GM04504 (cell line): ENCODE measurements around the gene FBXW11.
"Not testable (repeated sequence)": the region's sequence is repeated elsewhere in the genome, so short reads cannot be mapped to it uniquely, and the experiment has no call there.

ENCODE experiments used
- DNase-seq: peaks from one replicate; pipeline ENCODE4 v3.0.0-alpha.2; 2012; ENCODE audit warnings: low read depth

Gene FBXW11

GRCh38 chr5:171908638-171909037 is 97.8 kb downstream of the FBXW11 start:
- no peak for DNase-seq

DNA sequence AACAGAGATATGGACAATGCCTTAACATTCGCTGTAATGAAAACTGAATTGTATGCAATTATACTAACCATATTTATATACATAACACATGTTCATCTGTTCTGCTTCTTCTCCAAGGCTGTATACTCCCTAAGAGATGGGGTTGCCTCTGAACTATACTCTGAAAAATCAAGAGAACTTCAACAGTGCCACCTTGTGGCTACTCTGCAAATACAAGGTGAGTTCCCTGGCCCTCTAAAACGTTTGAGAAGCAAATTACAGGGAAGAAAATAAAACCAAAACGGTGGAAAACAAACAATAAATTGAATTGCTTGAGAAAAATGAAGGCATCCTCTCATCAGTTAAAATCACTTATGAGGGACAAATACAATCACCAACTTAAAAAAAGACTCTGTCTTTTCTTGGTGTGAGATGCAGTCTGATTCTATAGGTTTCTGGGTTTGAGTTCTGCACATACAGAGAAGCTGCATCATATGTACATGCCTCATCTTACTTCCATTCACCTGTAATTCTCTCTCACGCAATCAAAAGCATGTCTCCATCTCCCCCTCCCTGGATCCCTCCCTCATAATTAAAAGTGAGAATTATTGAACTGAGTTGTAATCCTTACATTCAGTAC is 98.6 kb downstream of the FBXW11 start:
- DNase-seq = peak; percentile 19

GRCh38 chr5:171906703-171907590 is 99.5 kb downstream of the FBXW11 start:
- DNase-seq = no peak

GRCh38 chr5:171906066-171906570 is 100.3 kb downstream of the FBXW11 start:
- no peak for DNase-seq

DNA sequence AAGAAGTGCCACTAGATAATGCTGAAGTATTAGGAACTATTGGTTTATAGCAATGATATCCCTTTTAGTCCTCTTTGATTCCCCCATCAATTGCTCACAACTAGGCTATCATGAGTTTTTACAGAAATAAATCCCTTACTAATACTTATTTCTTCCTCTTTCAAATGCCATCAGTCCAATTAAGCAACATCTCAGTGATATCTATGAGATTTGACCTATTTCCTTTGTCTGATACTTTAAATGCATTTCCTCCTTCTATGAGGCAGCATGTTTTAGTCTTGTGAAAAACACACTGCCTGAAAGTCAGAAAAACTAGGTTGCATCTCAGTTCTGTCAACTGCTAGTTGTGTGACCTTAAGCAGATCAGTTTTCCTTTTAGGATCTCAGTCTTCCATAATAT is 101.6 kb downstream of the FBXW11 start:
- DNase-seq = no peak

DNA sequence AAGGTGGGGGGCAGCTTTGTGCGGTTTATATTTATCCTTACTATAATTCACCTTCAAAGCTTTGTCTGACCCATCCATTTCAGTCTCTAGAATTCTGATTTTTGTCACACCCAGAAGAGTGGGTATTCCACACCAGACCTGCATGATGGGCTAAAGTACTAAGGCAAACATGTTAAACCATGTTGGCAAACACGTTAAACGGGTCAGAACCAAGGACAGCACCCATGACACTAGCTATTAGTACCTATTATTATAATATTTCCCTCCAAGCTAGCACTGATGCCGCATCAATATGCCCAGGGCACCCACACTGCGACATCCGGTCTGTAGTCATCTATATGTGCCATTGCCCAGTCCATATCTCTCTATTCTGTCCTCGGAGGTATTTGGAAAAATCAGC is 104.7 kb downstream of the FBXW11 start:
- DNase-seq = no peak

- no peak for DNase-seq
These were observed 106.6 kb downstream of the FBXW11 start for GRCh38 chr5:171899792-171900191.

DNA sequence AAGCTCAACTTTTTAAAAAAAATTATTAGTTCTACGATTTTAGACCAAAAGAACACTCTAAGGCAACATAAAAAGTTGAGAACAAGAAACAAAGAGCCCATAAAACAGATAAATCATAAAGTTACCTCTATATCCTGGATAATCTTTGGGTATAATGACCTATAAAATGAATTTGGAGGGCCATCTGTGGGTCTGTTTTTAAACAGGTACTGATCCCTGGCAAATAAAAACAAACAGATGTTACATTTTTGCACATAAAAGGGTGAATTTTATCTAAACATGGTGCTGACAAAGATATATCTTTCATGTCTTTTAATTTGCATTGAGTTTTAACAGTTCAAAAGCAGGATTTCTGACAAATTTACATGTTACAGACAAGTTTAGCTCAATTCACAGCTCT is 107.6 kb downstream of the FBXW11 start:
- DNase-seq = no peak

DNA sequence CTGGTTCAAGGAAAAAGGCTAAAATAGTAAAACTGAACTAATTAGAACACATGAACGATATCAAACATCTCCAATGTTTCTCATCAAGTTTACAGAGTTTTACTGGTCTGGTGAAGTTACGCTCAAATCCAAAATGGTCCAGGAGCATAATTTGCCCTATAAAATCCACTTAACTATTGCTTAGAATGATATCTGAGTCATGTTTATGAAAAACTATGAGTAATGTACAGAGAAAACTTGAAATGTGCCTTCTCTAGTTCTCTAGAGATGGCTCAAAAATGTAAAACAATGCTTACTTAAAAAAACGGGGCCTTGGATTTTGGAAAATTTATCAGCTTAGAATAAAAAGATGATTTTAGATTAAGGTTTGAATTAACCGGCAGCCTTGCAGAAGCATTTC is 108.1 kb downstream of the FBXW11 start:
- DNase-seq = no peak

DNA sequence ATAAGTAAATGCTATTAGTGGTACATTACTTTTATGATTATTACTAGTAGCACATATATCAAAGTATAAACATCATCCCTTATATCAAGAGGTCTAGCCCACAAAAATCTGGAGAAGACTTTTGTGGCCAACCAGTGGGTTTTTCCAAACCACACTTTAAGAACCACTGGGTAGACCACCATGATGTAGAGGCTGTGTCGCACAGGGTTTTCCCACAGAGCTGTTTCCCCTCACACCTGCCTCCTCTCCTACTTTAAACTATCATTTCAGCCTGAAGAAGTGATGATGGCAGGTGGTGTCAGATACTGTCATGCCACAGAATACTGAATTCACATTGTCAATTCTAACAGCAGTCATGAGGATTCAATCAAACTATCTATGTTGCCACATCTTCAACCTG is 109.2 kb downstream of the FBXW11 start:
- no peak for DNase-seq

DNA sequence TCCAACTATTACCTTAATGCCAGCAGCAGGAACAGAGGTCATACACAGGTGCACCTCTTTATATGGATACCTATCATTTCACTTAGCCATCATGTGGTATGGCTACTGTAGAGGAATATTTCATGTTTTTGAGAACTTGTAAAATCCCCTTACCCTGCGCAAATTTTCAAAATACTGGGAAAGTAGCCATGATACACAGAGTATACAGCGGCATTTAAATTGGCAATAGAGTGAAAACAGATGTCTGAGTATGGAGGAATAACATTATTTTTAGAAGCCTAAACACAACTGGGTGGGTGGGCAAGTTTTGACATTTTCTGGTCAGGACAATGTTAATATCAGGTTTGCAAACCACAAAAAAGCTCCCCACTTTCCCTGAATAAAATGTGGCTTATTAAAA is 111.4 kb downstream of the FBXW11 start:
- DNase-seq = no peak

DNA sequence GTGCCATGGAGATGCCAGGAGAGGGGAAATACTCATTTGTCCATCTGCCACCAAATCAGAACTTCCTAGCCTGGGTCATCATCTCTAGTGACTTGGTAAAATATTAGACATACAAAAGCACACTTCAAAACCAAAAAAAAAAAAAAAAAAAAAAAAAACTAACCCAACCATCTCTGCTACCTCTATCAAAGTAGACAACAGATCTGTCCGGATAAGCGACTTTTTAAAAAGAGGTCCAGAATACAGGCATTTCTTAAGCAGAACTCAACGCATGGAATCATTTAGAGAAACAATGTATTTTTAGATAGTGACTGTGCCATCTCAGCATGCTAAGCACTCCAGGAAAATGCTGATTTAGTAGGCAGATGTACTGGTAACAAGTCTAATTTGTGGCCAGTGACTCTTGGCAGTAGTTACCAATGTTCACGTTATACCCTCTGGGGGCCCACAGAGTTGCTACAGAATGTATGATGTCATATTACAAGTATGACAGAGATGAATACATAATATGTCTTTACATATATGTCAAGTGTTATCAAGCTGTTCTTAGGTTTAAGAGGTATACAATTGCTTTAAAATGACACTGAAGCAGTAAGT is 113.0 kb downstream of the FBXW11 start:
- peak; percentile 42 for DNase-seq

DNA sequence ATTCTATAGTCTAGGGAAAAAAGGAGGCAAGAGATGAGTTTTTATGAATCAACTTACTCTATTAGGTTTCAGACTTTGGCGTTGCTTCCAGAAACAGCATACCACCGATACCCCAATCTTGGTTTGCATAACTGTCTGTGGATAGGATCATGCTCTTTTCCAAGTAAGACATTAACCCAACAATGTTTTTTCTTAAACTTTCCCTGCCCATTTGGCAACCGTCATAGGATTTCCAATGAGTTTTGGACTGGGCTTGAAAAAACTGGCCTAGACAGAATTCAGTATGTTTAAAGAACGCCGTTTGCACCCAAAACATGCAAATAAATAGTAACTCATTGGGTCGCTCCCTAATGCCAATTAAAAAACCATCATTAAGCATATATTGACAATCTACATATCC is 114.8 kb downstream of the FBXW11 start:
- DNase-seq = no peak

GRCh38 chr5:171891150-171891549 is 115.3 kb downstream of the FBXW11 start:
- no peak for DNase-seq

DNA sequence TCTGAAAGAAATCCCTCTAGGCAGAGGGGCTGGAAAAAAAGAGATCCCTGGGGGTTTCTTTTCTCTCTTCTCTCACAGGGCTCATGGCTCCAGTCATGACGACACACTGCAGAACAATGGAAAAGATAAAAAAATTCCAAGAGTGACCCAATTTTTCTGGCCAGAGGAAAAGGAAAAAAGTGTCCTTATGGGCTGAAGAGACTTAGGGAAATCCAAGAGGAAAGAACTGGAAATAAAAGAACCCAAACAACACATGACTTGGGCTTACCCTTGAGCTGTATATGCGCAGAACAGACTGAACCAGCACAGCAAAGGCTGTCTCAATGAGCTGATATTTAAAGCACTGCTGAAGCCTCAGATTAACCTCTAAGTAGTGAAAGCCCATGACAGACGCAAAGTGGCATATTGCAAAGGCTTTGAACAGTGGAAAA is 118.4 kb downstream of the FBXW11 start:
- DNase-seq = no peak

DNA sequence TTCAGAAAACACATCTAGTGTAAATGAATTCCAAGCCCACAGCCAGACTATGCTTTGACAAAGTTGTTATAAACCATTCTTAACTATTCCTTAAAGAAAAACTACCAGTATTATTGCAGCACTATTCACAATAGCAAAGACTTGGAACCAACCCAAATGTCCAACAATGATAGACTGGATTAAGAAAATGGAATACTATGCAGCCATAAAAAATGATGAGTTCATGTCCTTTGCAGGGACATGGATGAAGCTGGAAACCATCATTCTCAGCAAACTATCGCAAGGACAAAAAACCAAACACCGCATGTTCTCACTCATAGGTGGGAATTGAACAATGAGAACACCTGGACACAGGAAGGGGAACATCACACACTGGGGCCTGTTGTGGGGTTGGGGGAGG is 120.4 kb downstream of the FBXW11 start:
- DNase-seq = not testable (repeated sequence)

DNA sequence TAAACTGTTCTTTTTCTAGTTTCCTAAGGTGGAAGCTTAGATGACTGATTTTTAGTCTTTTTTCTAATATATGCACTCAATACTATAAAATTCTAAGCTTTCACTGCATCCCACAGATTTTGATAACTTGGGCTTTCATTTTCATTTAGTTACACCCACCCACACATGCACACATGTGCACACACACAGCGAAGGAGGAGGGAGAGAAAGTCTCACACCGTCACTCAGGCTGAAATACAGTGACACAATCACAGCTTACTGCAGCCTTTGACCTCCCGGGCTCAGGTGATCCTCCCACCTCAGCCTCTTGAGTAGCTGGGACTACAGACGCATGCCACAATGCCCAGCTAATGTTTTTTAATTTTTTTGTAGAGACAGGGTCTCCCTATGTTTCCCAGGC is 124.3 kb downstream of the FBXW11 start:
- DNase-seq = no peak

DNA sequence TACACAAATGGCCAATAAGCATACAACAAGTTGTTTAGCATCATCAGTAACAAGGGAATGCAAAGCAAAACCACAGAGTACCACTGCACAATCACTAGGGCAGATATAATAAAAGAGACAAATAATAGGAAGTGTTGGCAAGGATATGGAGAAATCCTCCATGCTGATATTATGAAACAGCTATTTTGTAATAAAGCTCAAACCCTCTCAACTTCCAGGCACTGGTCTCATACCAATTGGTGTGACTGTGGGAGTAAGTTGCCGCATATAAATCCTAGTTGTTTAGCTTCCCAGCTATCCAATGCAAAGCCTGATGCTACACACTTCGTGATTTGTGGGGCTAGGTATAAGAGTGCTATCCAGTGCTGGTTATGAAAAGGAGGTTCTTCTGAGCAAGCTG is 132.2 kb downstream of the FBXW11 start:
- peak; percentile 24 for DNase-seq

DNA sequence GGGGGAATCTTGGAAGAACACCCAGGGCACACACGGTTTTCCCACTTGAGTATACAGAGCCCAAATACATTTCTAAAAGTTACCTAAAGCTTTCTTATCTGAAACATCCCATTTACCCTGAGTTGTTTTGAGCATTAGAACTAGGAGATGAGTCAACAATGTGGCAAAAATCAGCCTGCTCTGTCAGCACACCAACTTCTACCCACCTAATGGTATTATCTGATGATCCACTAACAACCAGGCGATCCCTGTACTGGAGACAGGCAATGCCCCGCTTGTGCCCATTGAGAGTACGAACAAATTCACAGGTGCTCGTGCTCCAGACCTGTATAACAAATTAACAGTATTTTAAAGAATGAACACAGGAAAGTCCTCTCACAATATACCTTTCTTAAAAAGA is 133.8 kb downstream of the FBXW11 start:
- DNase-seq = no peak

DNA sequence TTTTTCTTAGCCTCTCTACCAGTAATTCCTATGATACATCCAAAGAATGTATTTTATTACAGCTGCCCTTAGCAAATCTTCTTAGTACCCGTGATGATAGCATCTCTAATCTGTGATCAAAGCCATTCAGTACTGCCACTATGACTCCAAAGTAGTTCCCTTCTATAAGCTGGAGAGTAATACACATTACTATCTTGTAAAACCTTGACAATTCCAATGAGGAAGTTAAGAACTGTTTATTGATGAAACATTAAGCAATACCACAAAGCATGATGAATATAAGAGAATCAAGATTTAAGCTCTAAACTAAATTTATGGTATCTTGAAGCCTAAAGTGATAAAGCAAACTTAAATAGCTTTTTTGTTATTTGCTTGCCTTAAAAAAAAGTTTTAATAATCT is 134.7 kb downstream of the FBXW11 start:
- DNase-seq = no peak

DNA sequence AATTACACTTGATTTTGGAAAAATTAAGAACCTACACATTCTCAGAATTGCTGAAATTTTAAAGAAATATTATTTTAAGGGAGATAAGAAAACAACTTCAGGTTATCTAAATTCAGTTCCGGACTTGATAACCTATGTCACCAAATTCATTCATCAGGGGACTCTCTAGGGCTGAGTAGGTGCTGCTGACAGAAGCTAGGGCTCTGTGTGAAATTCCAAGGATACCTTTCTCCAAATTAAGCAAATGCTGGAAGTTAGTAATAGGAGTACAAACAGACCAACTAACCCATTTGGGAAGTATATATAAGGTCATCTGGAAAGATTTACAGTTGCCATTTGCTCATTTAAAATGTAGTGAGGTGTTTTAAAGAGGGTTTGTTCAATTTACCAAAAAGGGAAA is 136.5 kb downstream of the FBXW11 start:
- DNase-seq = no peak

DNA sequence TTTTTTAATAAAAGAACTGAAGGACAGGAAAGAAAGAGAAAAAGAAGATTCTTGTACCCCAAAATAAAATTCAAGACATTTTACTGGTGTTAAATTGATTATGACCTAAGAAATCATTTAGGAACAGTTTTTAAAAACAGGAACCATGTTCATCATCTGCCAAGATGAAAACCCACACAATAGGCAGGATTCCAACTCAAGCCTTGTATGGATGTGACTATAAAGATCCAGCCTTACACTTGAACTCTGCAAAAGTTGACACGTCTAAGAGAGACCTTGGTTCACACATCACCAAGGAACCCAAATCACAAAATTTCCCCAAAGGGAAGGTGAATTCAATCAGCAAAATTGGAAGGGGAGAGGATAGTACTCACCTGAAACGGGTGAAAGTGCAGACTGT is 138.2 kb downstream of the FBXW11 start:
- no peak for DNase-seq

- no peak for DNase-seq
These were observed 138.7 kb downstream of the FBXW11 start for GRCh38 chr5:171867786-171868185.
